Gastrocnemius medialis (tissue), 4 donors: ENCODE results near the gene GPRC5D. TPM values are rescaled to one million over a fixed set of nuclear protein-coding genes. Genes with fewer than 3 reads are reported as not detected.

ENCODE experiments used
- ATAC-seq, 2 donors: fragments of 150-250 bp; one replicate each; pipeline ENCODE4 v1.9.1; 2016
- DNase-seq, 2 donors: peaks; one replicate each; pipeline ENCODE4 v3.0.0-alpha.2; 2019
- H3K27ac ChIP-seq, 4 donors: fragments of 200-600 bp; sonication (generic); 1 replicate in 1 of 4; 2 replicates in 3 of 4; pipeline ENCODE4 v1.5.1; 2016 to 2018; ENCODE audit warnings: mild to moderate bottlenecking in 2 of 4, moderate library complexity in 1 of 4
- H3K27me3 ChIP-seq, 3 donors: fragments of 200-600 bp; sonication (generic) in 2 of 3; 1 replicate in 1 of 3; 2 replicates in 2 of 3; pipeline versions ENCODE4 v1.5.1 to v1.6.0; 2016 to 2019; ENCODE audit warnings: mild to moderate bottlenecking in 1 of 3, moderate library complexity in 1 of 3
- H3K36me3 ChIP-seq, 2 donors: fragments of 200-600 bp; sonication (generic) in 1 of 2; one replicate each; pipeline ENCODE4 v1.5.1; 2017 to 2018
- H3K4me1 ChIP-seq, 2 donors: fragments of 200-600 bp; sonication (generic) in 1 of 2; one replicate each; pipeline ENCODE4 v1.5.1; 2016 to 2017; ENCODE audit warnings: mild to moderate bottlenecking in 2 of 2
- H3K4me3 ChIP-seq, 4 donors: fragments of 200-600 bp; sonication (generic) in 3 of 4; 1 replicate in 1 of 4; 2 replicates in 3 of 4; pipeline ENCODE4 v1.5.1; 2016 to 2019; ENCODE audit warnings: mild to moderate bottlenecking in 2 of 4
- H3K9me3 ChIP-seq, 3 donors: fragments of 200-600 bp; sonication (generic) in 2 of 3; 1 replicate in 1 of 3; 2 replicates in 2 of 3; pipeline ENCODE4 v1.5.1; 2016 to 2019
- CTCF ChIP-seq, 5 experiments: fragments of 450-650 bp in 3 of 5; fragments of 200-600 bp in 2 of 5; sonication (generic) in 2 of 5; IDR thresholded peaks in 4 of 5; conservative IDR thresholded peaks in 1 of 5; 1 replicate in 4 of 5; 2 replicates in 1 of 5; pipeline ENCODE4 v1.5.1; 2016 to 2019; ENCODE audit warnings: antibody characterized with exemption in 5 of 5, mild to moderate bottlenecking in 3 of 5, moderate library complexity in 3 of 5
- POLR2A ChIP-seq, 2 donors: fragments of 450-650 bp; IDR thresholded peaks; one replicate each; pipeline ENCODE4 v1.6.1; 2017; ENCODE audit warnings: antibody characterized with exemption in 2 of 2, mild to moderate bottlenecking in 2 of 2, moderate library complexity in 2 of 2
- in situ Hi-C, 4 donors: fragments of 200-750 bp; cut with MboI; loops; one replicate each; pipeline versions ENCODE4 v1.15.0 to v1.8.0; 2017; ENCODE audit warnings: low sequenced_read_pairs in 4 of 4
- intact Hi-C: fragments of 100-400 bp; cut with DNase I; formaldehyde crosslinking; loops from one replicate; pipeline ENCODE4 v1.15.1; 2023; ENCODE audit warnings: low total_unique reads
- total RNA-seq, 4 donors: library from RNA; depleted of rRNA; stranded (reverse); fragments of >200 nt; gene quantifications; one replicate each; pipeline versions ENCODE4 v1.1.0 to v1.2.3, GENCODE V29; 2016

The GPRC5D gene
- total RNA-seq, 4 donors from 2014 or later: not detected

DNA sequence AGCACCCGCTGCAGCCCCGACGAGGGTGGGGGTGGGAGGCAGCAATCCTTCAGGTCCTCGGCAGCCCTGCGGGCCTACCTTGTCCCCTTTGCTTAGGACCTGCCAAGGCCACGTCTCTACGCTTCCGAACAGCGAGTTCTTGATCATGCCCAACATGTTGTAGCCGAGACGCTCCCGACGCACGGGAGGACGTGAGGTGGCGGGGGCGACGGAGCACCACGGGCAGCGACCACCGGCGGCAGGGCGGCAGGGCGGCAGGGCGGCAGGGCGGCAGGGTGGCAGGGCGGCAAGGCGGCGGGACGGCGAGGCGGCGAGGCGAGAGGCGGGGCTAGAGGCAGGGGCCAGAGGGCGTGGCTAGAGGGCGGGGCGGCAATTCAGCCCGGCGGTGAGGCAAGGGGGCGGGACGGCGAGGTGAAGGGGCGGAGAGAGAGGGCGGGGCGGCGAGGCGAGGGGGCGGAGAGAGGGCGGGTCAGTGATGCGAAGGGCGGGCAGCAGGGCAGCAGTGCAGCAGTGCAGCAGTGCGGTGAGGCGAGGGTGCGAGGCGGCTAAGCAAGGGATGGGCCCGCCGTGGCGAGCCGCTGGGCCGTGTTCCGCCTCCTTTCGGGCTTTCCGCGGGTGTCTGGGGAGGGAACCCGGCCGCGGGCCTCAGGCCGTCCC, 48.1 kb upstream of the GPRC5D start, which contains the start of gene HEBP1:
Gene HEBP1, minus strand, starts transcription at position 307 of the 657 bp plus-strand sequence. Its CDS starts 151 bp downstream, at position 156.
- ATAC-seq: peak; percentile 94 to 95

GRCh38 chr12:12999271-12999958, 47.4 kb upstream of the GPRC5D start:
- Histone ChIP-seq H3K36me3 (no peaks in the 10 kb centered on the region), H3K27me3 (no peaks in the 10 kb centered on the region), H3K4me1 (peaks cover 15 to 18% of the 10 kb centered on the region in 2 donors), H3K27ac (peak overlapping the region; percentile 47 to 80 (median 74)), H3K9me3 (no peaks in the 10 kb centered on the region), H3K4me3 (peak overlapping the region; percentile 60 to 89 (median 82))
- peak; percentile 12 to 21 for ATAC-seq
- intact Hi-C loops: no loop called here
- TF ChIP-seq POLR2A (IDR thresholded peaks at IDR 0.05) (no peak), CTCF (IDR thresholded peaks at IDR 0.05 in 4 of 5, conservative IDR thresholded peaks at IDR 0.05 in 1 of 5) (no peak)
- in situ Hi-C loops: loop anchor here in 3 of 4 donors (10.0 to 25.0 kb wide), 3 partner anchors 85 to 212 kb away; partner anchors contain the start of genes APOLD1 (in 1 of the 3) and DDX47 (in 1 of the 3)
- no peak for DNase-seq

More for the DNA sequence above, 48.1 kb upstream of the GPRC5D start, which contains the start of gene HEBP1:
- H3K36me3 ChIP-seq: no peaks in the 10 kb centered on the region
- H3K9me3 ChIP-seq: no peaks in the 10 kb centered on the region
- H3K4me3 ChIP-seq: peak within 1 kb of the TSS; percentile 67 to 89 (median 82)
- DNase-seq: peak; percentile 90 to 91
- H3K4me1 ChIP-seq: peaks cover 15 to 18% of the 10 kb centered on the region in 2 donors
- TF ChIP-seq CTCF (IDR thresholded peaks at IDR 0.05 in 4 of 5, conservative IDR thresholded peaks at IDR 0.05 in 1 of 5) (no peak), POLR2A (IDR thresholded peaks at IDR 0.05) (peak; percentile 79 to 84)
- H3K27ac ChIP-seq: peak within 1 kb of the TSS; percentile 80 to 91 (median 82)
- H3K27me3 ChIP-seq: no peaks in the 10 kb centered on the region
- intact Hi-C loops (loop anchor here (1.0 to 5.0 kb wide), 3 partner anchors 44 to 273 kb away; partner anchors contain the start of genes DDX47 and FAM234B), in situ Hi-C loops (loop anchor here in 3 of 4 donors (10.0 to 25.0 kb wide), 3 partner anchors 85 to 213 kb away; partner anchors contain the start of genes APOLD1 (in 1 of the 3) and DDX47 (in 1 of the 3))

DNA sequence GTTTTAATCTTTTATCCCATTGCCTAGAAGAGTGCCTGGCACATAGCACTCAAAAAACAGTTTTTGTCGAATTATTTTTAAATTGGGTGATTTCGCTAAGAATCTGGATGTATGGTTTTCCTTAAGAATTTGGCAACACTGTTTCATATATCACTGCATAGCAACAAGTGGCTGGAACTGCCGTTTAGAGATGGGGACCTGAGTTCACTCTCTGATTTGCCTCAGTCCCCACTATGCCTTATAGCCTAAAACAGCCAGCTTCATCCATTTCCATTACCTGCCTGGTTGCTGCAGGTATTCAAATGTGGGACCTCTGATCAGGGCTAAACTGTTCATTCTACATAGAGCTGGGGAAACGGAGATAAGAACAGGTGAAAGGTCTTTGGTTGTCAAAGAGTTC, 46.3 kb upstream of the GPRC5D start:
- Histone ChIP-seq H3K27me3 (no peaks in the 10 kb centered on the region), H3K4me1 (peaks cover 15 to 18% of the 10 kb centered on the region in 2 donors), H3K27ac (no peak overlapping the region), H3K4me3 (no peak overlapping the region), H3K9me3 (no peaks in the 10 kb centered on the region), H3K36me3 (no peaks in the 10 kb centered on the region)
- intact Hi-C loops (no loop called here), in situ Hi-C loops (loop anchor here in 3 of 4 donors (10.0 to 25.0 kb wide), 3 partner anchors 83 to 211 kb away; partner anchors contain the start of genes APOLD1 (in 1 of the 3) and DDX47 (in 1 of the 3))
- DNase-seq (no peak), ATAC-seq (no peak)
- TF ChIP-seq CTCF (IDR thresholded peaks at IDR 0.05 in 4 of 5, conservative IDR thresholded peaks at IDR 0.05 in 1 of 5): no peak
- no peak for TF ChIP-seq POLR2A (IDR thresholded peaks at IDR 0.05)

GRCh38 chr12:12997734-12998133, 45.8 kb upstream of the GPRC5D start:
- Histone ChIP-seq H3K4me1 (peaks cover 15 to 19% of the 10 kb centered on the region in 2 donors), H3K27ac (no peak overlapping the region)
- intact Hi-C loops: no loop called here

More at GRCh38 chr12:12997734-12998133, 45.8 kb upstream of the GPRC5D start:
- Histone ChIP-seq H3K4me3 (no peak overlapping the region), H3K36me3 (no peaks in the 10 kb centered on the region), H3K9me3 (no peaks in the 10 kb centered on the region), H3K27me3 (no peaks in the 10 kb centered on the region)
- in situ Hi-C loops: loop anchor here in 3 of 4 donors (10.0 to 25.0 kb wide), 3 partner anchors 83 to 210 kb away; partner anchors contain the start of genes APOLD1 (in 1 of the 3) and DDX47 (in 1 of the 3)
- TF ChIP-seq POLR2A (IDR thresholded peaks at IDR 0.05) (no peak), CTCF (IDR thresholded peaks at IDR 0.05 in 4 of 5, conservative IDR thresholded peaks at IDR 0.05 in 1 of 5) (no peak)
- no peak for ATAC-seq
- no peak for DNase-seq
